ENCODE measurements around the gene FKBP15.
"Not testable (repeated sequence)": the region's sequence is repeated elsewhere in the genome, so short reads cannot be mapped to it uniquely, and the experiment has no call there.

DNA sequence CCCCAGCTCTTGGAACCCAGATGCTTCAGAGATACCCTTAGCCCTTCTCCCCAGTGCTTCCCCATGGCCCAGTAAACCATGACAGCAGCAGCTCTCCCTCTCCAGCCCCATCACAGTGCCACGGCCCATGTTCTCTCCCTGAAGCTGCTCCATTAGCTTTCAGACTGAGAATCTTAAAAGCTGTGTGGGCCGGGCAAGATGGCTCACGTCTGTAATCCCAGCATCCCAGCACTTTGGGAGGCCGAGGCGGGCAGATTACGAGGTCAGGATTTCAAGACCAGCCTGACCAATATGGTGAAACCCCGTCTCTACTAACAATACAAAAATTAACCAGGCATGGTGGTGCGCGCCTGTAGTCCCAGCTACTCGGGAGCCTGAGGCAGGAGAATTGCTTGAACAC is 71.5 kb downstream of the FKBP15 start:
- not testable (repeated sequence) for TF ChIP-seq FOXO1 (CRISPR knock-in tag; IDR thresholded peaks at IDR 0.05); CCDC6 (CRISPR knock-in tag; IDR thresholded peaks at IDR 0.05); TCF12 (IDR thresholded peaks at IDR 0.05); TCF12 (CRISPR knock-in tag; IDR thresholded peaks at IDR 0.05); FOSL2 (CRISPR knock-in tag; IDR thresholded peaks at IDR 0.05); ZNF354B (CRISPR knock-in tag; IDR thresholded peaks at IDR 0.05); NFKBIZ (CRISPR knock-in tag; IDR thresholded peaks at IDR 0.05); JUND (CRISPR knock-in tag; IDR thresholded peaks at IDR 0.05); TBP (CRISPR knock-in tag; IDR thresholded peaks at IDR 0.05); EZH2 (conservative IDR thresholded peaks at IDR 0.05; ENCODE audit: low read depth, low read length); ZNF616 (CRISPR knock-in tag; IDR thresholded peaks at IDR 0.05; ENCODE audit: low read depth)
- TF ChIP-seq, protein P1, sequence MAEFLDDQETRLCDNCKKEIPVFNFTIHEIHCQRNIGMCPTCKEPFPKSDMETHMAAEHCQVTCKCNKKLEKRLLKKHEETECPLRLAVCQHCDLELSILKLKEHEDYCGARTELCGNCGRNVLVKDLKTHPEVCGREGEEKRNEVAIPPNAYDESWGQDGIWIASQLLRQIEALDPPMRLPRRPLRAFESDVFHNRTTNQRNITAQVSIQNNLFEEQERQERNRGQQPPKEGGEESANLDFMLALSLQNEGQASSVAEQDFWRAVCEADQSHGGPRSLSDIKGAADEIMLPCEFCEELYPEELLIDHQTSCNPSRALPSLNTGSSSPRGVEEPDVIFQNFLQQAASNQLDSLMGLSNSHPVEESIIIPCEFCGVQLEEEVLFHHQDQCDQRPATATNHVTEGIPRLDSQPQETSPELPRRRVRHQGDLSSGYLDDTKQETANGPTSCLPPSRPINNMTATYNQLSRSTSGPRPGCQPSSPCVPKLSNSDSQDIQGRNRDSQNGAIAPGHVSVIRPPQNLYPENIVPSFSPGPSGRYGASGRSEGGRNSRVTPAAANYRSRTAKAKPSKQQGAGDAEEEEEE (CRISPR knock-in tag; IDR thresholded peaks at IDR 0.05; ENCODE audit: borderline replicate concordance), result not testable (repeated sequence)
- TF ChIP-seq, protein P2, sequence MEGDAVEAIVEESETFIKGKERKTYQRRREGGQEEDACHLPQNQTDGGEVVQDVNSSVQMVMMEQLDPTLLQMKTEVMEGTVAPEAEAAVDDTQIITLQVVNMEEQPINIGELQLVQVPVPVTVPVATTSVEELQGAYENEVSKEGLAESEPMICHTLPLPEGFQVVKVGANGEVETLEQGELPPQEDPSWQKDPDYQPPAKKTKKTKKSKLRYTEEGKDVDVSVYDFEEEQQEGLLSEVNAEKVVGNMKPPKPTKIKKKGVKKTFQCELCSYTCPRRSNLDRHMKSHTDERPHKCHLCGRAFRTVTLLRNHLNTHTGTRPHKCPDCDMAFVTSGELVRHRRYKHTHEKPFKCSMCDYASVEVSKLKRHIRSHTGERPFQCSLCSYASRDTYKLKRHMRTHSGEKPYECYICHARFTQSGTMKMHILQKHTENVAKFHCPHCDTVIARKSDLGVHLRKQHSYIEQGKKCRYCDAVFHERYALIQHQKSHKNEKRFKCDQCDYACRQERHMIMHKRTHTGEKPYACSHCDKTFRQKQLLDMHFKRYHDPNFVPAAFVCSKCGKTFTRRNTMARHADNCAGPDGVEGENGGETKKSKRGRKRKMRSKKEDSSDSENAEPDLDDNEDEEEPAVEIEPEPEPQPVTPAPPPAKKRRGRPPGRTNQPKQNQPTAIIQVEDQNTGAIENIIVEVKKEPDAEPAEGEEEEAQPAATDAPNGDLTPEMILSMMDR (CRISPR knock-in tag; IDR thresholded peaks at IDR 0.05), result not testable (repeated sequence)
- TF ChIP-seq, protein P3, sequence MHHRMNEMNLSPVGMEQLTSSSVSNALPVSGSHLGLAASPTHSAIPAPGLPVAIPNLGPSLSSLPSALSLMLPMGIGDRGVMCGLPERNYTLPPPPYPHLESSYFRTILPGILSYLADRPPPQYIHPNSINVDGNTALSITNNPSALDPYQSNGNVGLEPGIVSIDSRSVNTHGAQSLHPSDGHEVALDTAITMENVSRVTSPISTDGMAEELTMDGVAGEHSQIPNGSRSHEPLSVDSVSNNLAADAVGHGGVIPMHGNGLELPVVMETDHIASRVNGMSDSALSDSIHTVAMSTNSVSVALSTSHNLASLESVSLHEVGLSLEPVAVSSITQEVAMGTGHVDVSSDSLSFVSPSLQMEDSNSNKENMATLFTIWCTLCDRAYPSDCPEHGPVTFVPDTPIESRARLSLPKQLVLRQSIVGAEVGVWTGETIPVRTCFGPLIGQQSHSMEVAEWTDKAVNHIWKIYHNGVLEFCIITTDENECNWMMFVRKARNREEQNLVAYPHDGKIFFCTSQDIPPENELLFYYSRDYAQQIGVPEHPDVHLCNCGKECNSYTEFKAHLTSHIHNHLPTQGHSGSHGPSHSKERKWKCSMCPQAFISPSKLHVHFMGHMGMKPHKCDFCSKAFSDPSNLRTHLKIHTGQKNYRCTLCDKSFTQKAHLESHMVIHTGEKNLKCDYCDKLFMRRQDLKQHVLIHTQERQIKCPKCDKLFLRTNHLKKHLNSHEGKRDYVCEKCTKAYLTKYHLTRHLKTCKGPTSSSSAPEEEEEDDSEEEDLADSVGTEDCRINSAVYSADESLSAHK (CRISPR knock-in tag; IDR thresholded peaks at IDR 0.05; ENCODE audit: borderline replicate concordance), result not testable (repeated sequence)
- TF ChIP-seq, protein P4, sequence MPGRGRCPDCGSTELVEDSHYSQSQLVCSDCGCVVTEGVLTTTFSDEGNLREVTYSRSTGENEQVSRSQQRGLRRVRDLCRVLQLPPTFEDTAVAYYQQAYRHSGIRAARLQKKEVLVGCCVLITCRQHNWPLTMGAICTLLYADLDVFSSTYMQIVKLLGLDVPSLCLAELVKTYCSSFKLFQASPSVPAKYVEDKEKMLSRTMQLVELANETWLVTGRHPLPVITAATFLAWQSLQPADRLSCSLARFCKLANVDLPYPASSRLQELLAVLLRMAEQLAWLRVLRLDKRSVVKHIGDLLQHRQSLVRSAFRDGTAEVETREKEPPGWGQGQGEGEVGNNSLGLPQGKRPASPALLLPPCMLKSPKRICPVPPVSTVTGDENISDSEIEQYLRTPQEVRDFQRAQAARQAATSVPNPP (CRISPR knock-in tag; IDR thresholded peaks at IDR 0.05), result not testable (repeated sequence)

Data from HepG2 (cell line).